Activated CD8-positive, alpha-beta memory T cell treated with anti-CD3 and anti-CD28 coated beads, Interleukin-2, amount 50 U/mL, for 48 hours (primary cell): ENCODE data around the gene ZNRF3.
"Not testable (repeated sequence)": the region's sequence is repeated elsewhere in the genome, so short reads cannot be mapped to it uniquely, and the experiment has no call there.

Experiments
- DNase-seq: peaks from one replicate; pipeline ENCODE4 v3.0.0-alpha.2; 2020

ZNRF3 gene

DNA sequence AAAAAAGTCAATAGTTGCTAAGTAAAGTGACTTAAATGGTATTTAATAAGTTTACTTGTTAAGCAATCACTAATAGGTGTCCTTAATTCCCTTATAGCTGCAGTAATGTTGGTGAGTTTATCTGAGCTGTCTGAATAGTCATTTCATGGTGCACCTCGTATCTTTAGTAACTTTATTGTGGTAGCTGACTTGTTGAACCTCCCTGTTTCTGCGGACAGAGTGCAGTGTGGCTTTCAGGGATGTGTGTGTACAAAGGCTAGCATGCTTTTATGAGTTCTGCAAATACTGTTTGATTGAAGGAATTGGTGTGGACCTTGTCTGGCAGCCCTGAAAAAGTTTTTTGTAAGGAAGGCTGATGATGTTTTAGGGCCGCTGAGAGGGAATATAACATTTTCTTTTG, 2.6 kb downstream of the ZNRF3 start:
- DNase-seq, result no peak

DNA sequence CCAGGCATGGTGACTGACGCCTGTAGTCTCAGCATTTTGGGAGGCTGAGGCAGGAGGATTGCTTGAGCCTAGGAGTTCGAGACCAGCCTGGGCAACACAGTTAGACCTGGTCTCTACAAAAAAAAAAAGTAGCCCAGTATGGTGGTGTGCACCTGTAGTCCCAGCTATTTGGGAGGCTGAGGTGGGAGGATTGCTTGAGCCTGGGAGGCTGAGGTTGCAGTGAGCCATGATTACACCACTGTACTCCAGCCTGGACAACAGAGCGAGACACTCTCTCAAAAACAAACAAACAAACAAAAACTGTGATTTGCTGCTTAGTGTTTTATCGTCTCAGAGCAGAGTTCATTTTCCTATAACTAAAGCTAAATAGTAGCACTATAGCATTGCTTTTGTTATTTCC, 3.3 kb downstream of the ZNRF3 start:
- DNase-seq, result not testable (repeated sequence)

DNA sequence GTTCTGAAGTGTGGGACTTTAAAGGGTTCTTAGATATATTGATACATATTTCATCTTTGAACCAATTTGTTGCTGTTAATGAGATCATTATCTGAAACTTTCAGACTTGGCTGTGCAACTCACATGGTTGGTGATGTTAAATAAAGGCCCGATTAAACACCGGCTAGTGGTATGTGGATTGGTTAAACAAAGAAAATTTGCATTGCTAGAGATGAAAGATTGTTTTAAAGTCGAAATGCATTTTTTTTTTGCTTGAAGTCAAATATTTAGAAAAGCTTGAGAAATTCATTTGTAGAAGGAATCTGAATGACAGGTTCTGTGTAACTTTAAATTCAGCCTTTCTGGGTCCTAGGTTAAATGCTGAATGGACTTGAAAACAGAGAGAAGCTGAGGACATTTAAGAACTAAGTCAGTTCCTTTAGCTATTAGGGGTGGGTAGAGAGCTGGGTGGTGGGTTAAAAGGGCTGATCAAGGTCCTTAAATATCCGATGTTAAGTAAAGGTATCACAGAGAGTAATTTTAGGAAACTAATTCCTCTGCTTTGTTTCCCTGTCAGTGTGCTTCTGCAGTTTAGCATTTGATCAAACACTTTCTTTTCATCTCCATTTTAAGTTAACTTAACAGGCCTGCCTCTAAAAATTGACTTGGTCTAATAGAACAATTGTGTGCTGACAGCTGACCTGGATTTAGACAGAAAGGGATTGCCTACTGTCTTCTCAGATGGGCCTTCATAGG, 4.5 kb downstream of the ZNRF3 start:
- no peak for DNase-seq

DNA sequence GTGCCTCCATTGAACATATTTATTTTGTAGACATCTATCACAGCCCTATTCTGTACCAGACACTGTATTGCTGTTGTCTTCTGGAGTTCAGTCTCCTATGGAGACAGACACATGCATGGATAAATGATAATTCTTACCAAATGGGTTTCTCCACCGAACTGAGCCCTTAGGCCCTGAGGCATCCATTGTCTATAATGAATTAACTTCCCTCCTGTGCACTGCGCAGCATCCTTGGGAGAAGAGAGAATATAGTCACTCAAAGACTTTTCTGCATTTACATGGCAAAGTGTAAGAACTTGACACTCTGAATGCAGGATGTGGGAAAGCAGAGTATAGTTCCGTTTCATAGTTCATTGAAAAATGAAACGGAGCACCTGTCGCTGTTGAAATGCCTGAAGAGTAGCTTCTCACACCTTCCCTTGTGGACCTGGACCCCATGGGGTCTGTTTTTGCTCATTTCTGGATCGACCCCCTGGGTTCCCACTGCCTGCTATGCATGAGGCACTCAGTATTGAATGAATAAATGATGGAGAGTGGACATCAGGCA, 6.2 kb downstream of the ZNRF3 start:
- no peak for DNase-seq

DNA sequence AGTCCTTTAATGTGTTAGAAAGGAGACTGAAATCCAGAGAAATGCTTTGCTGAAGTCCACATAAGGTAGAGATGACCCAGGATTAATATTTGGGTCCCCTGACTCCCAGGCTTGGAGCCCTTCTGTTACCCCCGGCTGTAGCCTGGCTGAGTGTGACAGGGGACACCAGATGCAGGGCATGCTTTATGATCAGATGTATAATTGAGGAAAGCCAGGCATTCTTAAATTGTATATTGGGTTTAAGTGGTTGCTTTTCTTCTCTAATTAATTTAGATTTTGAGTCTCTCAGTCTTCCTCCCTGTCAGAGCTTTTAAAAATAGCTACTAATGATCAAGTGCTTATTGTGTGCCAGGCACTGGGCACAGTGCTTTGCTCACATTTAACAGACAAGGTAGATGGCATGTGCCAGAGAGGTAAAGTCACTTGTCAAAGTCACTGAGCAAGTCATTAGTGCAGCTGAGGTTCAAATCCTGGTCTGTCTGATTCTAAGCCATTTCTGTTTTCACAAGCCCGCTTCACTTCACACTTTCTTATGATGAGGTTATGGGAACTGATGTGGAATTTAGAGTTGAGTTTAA, 7.9 kb downstream of the ZNRF3 start:
- DNase-seq, result no peak

DNA sequence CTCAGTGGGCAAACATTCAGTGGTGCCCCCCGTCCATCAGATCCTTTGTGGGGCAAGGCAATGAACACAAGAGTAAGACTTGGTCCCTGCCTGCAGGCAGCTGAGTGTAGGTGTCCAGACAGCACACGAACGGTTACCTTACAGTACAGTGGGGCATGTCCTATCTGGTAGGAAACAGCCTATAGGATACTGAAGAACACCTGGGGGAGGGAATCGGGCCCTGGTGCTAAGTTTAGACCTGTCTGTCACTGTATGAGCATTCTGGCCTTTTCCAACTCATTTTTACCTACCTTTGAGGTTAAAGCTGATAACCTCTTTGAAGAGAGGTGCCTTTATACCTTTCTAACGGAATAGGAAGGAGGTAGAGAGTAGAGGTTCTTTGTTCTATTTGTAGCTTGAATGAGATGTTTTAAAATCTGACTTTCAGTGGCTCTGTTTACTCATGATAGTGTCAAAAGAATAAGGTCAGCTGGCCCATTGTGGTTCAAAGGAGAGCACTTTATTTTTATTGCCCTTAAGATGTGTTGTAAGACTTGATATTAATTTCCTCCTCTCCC, 8.9 kb downstream of the ZNRF3 start:
- no peak for DNase-seq

DNA sequence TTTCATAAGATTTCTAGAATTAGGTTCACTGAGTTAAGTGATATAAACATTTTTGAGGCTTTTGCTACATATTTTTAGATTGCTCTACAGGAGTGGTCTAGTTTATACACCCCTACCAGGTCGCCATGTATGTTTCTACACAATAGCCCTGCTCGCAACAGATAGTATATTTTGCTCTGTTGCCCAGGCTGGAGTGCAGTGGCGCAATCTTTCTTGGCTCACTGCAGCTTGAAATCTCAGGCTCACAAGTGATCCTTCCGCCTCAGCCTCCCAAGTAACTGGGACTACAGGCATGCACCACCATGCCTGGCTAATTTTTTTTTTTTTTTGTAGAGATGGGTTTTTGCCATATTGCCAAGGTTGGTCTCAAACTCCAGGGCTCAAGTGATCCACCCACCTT, 10.4 kb downstream of the ZNRF3 start:
- no peak for DNase-seq

DNA sequence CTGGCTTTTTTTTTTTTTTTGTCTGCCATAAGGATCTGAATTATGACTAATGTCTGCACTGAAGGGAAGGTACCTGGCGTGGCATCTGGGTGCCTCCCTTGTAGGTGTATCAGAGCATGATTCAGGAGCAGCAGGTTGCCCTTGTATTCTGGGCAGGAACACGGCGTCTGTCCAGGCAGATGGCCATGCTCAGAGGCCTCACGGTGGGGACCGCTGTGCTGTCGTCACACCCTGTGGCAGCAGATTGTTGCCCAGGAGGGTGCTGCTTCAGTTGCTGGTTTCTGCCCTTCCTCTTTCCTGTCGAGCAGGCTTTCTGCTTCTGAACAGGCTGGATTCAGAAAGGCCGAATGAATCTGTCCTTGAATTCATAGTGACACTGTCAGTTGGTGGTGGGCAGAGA, 11.0 kb downstream of the ZNRF3 start:
- DNase-seq, result no peak

DNA sequence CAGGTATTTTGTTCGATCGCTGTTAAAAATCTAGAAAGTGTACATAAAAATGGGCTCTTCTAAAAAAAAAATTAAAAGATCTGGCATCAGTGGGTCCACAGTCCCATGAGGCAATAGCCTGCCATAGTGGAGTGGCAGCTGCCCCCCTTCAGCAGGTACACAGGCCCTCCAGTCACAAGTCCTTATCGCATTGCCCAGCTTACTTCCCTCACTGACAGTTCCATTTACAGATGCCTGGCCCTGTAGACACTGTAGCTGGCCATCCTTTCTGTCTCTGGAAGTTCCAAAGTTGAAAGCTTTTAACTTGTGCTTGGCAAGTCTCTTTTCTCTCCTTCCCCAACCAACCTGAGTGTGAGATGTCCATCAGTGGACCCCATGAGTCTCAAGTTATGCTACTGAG, 11.4 kb downstream of the ZNRF3 start:
- DNase-seq, result no peak

DNA sequence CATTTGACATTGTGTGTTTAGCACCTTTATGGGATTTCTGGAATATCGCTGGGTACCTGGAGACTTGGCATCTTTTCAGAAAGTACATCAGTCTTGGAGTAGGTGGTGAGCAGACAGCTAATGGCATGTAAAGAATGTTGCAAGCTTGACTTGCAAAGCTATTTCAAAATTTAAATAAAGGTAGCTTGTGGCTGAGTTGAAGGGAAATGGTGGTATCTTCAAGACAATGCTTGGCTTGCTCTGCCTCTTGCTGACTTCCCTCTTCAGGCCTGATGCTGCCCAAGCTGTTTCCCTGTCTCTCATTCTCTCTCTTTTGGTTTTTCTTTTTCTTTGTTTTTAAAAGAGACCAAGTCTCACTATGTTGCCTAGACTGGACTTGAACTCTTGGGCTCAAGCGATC, 13.2 kb downstream of the ZNRF3 start:
- no peak for DNase-seq

DNA sequence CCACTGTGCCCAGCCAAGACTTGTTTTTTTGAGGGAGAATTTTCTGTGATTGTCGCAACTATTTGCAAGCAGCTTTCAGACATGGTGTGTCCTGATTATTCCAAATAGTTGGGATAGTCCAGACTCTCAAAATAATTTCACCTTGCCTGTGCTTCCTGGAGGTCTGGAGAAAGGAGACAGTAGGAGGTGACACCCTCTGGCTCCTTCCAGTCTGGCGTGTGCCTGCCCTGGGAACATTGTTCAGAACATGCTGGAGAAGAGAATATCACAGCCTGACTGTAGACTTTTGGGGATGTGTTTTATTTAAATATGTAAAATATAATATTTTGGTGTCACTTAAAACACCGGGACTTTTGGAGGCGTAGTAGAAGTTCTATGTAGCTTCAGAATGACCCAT, 14.9 kb downstream of the ZNRF3 start:
- DNase-seq, result no peak

DNA sequence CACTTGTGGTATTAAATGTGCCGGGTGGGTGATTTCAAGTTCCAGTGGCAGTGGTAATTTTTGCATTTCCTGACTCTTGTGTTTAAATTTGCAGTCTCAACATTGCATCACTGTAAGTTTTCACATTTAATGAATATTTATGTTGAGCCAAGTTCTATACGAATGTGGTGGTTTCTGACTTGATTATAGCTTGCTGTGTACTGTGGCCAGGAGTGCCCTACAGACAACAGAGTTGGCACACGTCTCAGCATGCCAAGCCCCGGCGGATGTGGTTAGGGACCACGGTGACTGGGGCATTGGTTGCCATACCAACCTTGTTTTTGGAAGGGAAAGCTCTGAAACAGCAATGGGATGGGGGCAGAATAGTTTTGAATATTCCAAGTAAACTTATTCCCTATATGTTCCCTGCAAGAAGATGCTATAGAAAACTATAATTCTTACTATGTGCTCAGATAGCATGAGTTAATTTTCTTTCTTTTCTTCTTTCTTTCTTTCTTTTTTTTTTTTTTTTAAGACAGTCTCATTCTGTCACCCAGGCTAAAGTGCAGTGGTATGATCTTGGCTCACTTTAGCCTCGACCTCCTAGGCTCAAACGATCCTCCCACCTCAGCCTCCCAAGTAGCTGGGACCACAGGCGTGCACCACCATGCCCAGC, 16.0 kb downstream of the ZNRF3 start:
- DNase-seq, result no peak

DNA sequence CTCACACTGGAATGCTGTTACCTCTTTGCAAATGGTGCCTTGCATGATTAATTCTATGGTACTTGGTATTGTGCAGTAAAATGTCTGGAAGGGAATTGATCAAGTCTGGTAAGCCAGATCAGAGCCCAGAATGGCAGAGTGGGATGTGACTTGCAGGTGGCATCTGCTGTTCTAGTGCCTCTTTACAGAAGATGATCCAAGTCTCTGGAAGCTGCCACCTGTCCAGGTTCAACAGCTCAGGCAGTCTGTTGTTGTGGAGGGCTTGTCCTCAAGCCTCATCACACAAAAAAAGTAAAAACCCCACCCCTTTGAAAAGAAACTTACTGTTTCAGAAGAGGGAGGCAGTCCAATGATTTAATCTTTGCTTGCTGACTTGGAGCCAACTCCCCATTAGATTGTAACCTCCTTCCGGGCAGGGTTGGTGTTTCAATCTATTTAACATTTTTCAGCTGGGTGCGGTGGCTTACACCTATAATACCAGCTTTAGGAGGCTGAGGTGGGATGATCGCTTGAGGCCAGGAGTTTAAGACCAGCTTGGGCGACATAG, 17.1 kb downstream of the ZNRF3 start:
- DNase-seq, result no peak

DNA sequence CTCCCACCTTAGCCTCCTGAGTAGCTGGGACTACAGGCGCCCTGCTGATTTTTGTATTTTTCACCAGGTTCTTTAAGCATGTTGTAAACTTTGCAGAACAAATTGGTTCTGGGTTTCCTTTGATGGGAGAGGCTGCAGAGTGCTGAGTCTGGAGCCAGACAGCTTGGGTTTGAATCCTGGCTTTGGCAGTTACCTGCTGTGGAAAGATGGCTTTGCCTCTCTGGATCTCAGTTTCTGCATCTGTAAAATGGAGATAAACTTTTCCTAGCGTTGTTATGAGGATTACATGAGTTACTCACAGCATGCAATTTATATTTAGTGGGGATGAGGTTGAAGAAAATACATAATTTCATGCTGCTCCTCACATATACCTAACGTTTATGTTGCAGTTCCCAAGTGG, 19.1 kb downstream of the ZNRF3 start:
- no peak for DNase-seq

DNA sequence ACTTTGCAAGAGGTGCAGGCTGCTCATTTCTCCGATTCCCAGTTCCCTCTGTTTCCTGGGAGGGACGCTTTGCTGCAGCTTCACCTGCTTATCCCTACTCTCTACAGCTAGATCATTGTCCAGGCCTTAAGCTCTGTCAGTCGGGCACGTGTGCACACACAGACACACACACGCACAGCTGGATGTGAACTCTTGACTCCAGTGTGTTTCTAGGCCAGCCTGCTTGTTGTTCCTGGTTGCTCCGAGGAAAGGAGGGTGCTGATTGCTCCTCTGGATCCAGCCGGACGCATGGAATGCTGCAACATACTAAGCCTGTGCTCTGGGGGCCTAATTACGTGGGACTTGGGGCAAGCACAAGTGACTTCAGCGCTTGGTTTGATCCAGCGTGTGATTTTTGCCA, 19.7 kb downstream of the ZNRF3 start:
- DNase-seq, result no peak

DNA sequence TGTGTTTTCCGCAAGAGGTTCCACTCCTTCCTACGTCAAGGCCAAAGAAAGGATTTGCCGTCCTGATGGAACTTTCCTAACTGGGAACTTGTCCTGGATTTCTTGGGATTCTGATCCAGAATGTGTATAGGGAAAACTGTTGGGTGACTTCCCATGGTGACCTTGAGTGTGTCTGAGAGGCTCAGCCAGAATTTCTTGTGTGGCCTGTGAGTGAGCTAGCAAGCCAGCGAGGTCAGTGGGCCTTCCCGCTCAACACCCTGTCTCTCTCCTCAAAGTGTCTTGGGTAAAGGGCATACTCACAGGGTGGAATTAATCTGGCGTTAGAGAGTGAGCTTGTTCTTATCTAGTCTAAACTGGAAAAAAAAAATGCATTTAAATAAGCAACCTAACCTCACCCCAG, 20.4 kb downstream of the ZNRF3 start:
- no peak for DNase-seq

DNA sequence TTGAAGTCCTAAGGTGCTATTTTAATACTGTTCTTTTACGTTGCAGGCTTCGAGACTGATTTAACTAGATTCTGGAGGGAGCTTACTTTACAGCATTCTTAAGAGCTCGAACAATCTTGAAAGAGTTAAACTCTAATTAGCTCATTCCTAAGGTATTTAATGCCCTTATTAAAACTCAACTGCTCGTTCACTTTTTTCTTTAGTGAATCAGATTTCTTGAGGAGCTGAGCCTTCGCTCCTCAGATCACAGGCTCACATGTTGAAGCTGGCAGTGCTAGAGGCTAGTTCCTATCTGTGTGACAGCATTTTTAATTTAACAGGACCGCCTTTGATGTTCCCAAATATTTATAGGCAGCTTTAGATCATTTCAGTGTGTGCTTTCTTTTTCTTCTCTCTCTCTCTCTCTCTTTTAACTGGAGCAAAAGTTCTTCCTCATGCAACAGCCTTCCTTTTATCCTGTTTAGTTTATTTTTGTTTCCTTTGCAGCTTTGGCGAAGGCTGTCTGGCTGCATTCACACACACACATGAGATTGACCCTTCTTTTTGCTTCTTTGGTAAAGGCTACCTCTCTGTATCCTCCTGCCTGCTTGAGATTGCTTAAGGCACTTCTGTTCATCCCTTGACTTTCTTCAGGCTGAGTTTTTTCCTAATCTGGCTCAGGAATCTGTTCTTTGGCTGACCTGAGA, 21.0 kb downstream of the ZNRF3 start:
- DNase-seq, result no peak

DNA sequence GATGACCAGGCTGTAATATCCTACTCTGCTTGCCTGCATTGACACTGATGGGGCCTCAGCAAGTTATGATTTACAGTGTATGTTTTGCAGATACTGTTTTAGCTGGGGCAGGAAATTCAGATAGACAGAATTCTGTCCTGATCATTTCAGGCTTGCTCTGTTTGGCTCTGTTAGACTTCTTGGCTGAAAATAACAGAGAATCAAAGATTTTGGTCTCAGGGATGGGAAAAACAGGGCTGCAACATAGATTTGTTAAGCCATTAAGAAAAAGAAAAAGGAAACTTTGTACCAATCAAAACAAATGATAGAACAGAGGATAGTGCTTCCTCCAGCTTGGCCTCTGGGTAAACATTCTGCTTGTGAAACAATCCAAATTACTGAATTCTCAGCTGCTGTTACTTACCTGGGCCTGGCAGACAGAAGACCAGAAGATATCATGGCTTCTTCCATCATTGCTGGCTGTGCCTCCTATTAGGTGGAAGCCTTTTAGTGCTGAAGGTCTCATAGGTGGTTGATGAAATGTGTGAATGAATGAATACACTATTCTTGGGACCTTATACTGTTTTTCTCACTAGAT, 22.0 kb downstream of the ZNRF3 start:
- DNase-seq, result no peak

DNA sequence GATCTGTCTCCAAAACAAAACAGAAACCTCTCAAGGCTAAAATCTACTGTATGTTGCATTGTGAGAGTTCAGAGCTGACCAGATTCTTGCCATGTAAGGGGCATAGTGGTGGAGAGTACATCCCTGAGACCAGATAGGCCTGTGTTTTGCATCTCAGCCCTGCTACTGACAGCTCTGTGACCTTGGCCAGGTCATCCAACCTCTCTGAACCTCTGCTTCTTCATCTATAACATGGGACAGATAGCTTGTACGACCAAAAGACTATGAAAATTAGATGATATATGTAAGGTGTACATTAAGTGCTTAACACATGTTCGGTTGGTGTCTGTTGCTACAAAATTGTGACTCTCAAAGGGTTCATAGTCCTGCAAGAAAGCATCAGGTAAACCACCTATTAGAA, 22.9 kb downstream of the ZNRF3 start:
- no peak for DNase-seq

DNA sequence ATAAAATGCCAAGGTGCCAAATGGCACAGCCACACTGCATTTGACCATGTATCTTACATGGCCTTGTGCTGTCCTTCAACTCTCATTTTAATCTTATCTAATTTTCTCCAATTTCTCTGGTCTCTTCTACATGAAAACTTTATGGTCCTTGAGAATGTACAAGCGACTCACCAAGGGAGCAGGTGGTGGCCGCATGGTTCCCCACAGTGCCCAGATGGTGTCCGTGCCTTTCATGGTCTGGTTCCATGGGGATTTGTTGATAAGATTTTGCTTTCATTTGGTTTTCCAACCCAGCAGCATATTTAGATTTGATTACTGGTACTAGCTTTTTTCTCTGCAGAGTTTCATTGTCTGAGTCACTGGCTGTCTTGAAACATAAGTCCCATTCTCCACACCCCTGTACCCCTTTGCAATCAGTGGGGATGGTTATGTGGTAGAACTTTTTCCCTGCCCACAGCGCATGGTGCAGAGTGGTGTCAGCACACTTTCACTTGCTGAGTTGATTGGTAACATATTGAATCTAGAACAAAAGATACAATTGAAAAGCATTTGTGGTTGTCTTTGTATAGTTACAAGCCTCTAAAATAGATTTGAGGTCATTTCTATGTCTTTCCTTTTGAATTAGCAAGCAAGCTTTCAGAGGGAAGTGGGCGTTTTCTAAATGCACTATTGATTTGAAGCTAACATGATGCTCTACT, 24.1 kb downstream of the ZNRF3 start:
- DNase-seq, result peak; percentile 75

DNA sequence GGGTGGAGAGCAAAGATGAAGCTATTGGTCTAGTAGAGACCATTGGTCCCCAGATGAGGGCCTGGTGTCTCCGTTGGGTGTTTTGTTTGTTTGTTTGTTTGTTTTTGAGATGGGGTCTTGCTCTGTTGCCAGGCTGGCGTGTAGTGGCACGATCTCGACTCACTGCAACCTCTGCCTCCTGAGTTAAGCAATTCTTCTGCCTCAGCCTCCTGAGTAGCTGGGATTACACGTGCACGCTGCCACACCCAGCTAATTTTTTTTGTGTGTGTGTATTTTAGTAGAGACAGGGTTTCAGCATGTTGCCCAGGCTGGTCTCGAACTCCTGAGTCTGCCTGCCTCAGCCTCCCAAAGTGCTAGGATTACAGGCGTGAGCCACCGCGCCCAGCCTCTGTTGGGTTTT, 25.4 kb downstream of the ZNRF3 start:
- not testable (repeated sequence) for DNase-seq

DNA sequence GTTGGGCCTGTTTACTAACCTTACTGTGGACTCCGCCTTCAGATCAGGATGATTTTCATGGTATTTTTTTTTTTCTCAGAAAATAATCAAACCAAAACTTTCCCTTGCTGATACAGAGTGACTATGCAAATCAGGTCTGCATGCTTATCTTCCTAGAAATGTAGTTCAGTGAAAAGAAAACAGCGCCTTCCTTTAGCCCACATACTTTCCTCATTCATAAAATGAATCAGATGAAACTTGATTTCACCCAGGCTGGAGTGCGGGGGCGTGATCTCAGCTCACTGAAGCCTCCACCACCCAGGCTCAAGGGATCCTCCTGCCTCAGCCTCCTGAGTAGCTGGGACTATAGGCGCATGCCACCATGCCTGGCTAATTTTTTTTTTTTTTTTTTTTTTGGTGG, 26.0 kb downstream of the ZNRF3 start:
- DNase-seq, result peak; percentile 84
